HepG2 (cell line): ENCODE measurements around the gene PIGO. TPM values are rescaled to one million over a fixed set of nuclear protein-coding genes. Genes with fewer than 3 reads are reported as not detected.

ENCODE experiments used
- ARNT2 ChIP-seq: sonication (generic); formaldehyde crosslinking; IDR thresholded peaks from 2 replicates; pipeline ENCODE4 v1.8.0; 2022; ENCODE audit warnings: mild to moderate bottlenecking, low read depth, missing genetic modification reagents, moderate library complexity
- CBX2 ChIP-seq, 2 experiments: fragments of 200-600 bp in 1 of 2; sonication (generic); formaldehyde crosslinking in 1 of 2; IDR thresholded peaks; 2 replicates each; pipeline versions ENCODE4 v1.7.0 to v1.8.1; 2018 to 2022; ENCODE audit warnings: low read depth in 2 of 2, low read length in 1 of 2, mild to moderate bottlenecking in 1 of 2, missing genetic modification reagents in 1 of 2
- DNMT3B ChIP-seq: conservative IDR thresholded peaks from 2 replicates; pipeline ENCODE4 v1.6.1; 2016; ENCODE audit warnings: missing biosample characterization, control low read depth
- FLYWCH1 ChIP-seq: sonication (generic); formaldehyde crosslinking; IDR thresholded peaks from 2 replicates; pipeline ENCODE4 v1.8.1; 2023; ENCODE audit warnings: mild to moderate bottlenecking, missing genetic modification reagents
- HES4 ChIP-seq: sonication (generic); formaldehyde crosslinking; IDR thresholded peaks from 2 replicates; pipeline ENCODE4 v1.9.0; 2021; ENCODE audit warnings: mild to moderate bottlenecking, missing genetic modification reagents, borderline replicate concordance
- HOXA7 ChIP-seq: sonication (generic); formaldehyde crosslinking; IDR thresholded peaks from 2 replicates; pipeline ENCODE4 v1.8.1; 2022; ENCODE audit warnings: mild to moderate bottlenecking, missing genetic modification reagents, moderate library complexity
- IKZF4 ChIP-seq: sonication (generic); formaldehyde crosslinking; IDR thresholded peaks from 2 replicates; pipeline ENCODE4 v1.5.1; 2020; ENCODE audit warnings: borderline replicate concordance, mild to moderate bottlenecking, low read depth, missing genetic modification reagents; ENCODE audit errors: not compliant biosample characterization
- MEF2D ChIP-seq: sonication (generic); formaldehyde crosslinking; IDR thresholded peaks from 2 replicates; pipeline ENCODE4 v1.5.1; 2020; ENCODE audit warnings: mild to moderate bottlenecking, missing genetic modification reagents
- NCOR1 ChIP-seq: fragments of 200-600 bp; sonication (generic); IDR thresholded peaks from 2 replicates; pipeline ENCODE4 v1.7.0; 2017; ENCODE audit warnings: antibody characterized with exemption, low read length, borderline replicate concordance
- NFE2L1 ChIP-seq: sonication (generic); formaldehyde crosslinking; IDR thresholded peaks from 2 replicates; pipeline ENCODE4 v1.4.0; 2020; ENCODE audit warnings: missing genetic modification reagents, mild to moderate bottlenecking, borderline replicate concordance
- PAX8 ChIP-seq: sonication (generic); formaldehyde crosslinking; IDR thresholded peaks from 2 replicates; pipeline ENCODE4 v1.8.0; 2022; ENCODE audit warnings: mild to moderate bottlenecking, missing genetic modification reagents, borderline replicate concordance
- SIN3B ChIP-seq: fragments of 150-350 bp; IDR thresholded peaks from 2 replicates; pipeline ENCODE4 v1.6.1; 2014; ENCODE audit warnings: low read length
- TSC22D2 ChIP-seq: sonication (generic); formaldehyde crosslinking; IDR thresholded peaks from 2 replicates; pipeline ENCODE4 v1.5.1; 2020; ENCODE audit warnings: missing genetic modification reagents, mild to moderate bottlenecking, borderline replicate concordance
- ZBTB1 ChIP-seq: sonication (generic); formaldehyde crosslinking; IDR thresholded peaks from 2 replicates; pipeline ENCODE4 v1.4.0; 2020; ENCODE audit warnings: missing genetic modification reagents, borderline replicate concordance
- ZNF224 ChIP-seq: sonication (generic); formaldehyde crosslinking; IDR thresholded peaks from 2 replicates; pipeline ENCODE4 v1.5.0; 2020; ENCODE audit warnings: mild to moderate bottlenecking, missing genetic modification reagents
- ZNF335 ChIP-seq: sonication (generic); formaldehyde crosslinking; IDR thresholded peaks from 2 replicates; pipeline ENCODE4 v1.4.0; 2020; ENCODE audit warnings: missing genetic modification reagents
- ZNF337 ChIP-seq: sonication (generic); formaldehyde crosslinking; IDR thresholded peaks from 2 replicates; pipeline ENCODE4 v1.5.1; 2020; ENCODE audit warnings: missing genetic modification reagents, low read depth, mild to moderate bottlenecking, borderline replicate concordance
- ZSCAN22 ChIP-seq: sonication (generic); formaldehyde crosslinking; IDR thresholded peaks from 2 replicates; pipeline ENCODE4 v1.4.0; 2020; ENCODE audit warnings: mild to moderate bottlenecking, missing genetic modification reagents
- polyA plus RNA-seq, 8 experiments: library from polyadenylated mRNA; depleted of rRNA in 3 of 8; stranded (reverse) in 7 of 8; unstranded in 1 of 8; fragments of >200 nt; fragmentation: Illumina TruSeq in 4 of 8; extraction: Trizol in 4 of 8; gene quantifications; 2 replicates each; pipeline versions ENCODE4 v1.2.1 to v1.2.3, GENCODE V29; 2011 to 2016; ENCODE audit warnings: low read depth in 4 of 8, missing spikeins in 1 of 8, mixed read lengths in 1 of 8; ENCODE audit not compliant: insufficient read depth in 1 of 8
- total RNA-seq, 5 experiments: library from RNA; depleted of rRNA; stranded (reverse); fragments of >200 nt; fragmentation: Illumina TruSeq; extraction: Trizol; gene quantifications; 2 replicates each; pipeline ENCODE4 v1.2.3, GENCODE V29; 2016; ENCODE audit warnings: low read depth in 1 of 5
- TF ChIP-seq, protein P1 (sequence below): sonication (generic); formaldehyde crosslinking; IDR thresholded peaks from 2 replicates; pipeline ENCODE4 v1.8.1; 2022; ENCODE audit warnings: mild to moderate bottlenecking, missing genetic modification reagents
- TF ChIP-seq, protein P2 (sequence below), 2 experiments: sonication (generic) in 1 of 2; formaldehyde crosslinking in 1 of 2; IDR thresholded peaks; 2 replicates each; pipeline versions ENCODE4 v1.4.0 to v1.6.1; 2016 to 2020; ENCODE audit warnings: borderline replicate concordance in 1 of 2, low read depth in 1 of 2, mild to moderate bottlenecking in 1 of 2, missing genetic modification reagents in 1 of 2

Gene PIGO
- total and polyA plus RNA-seq, 2 of the 13 experiments (the other 11 are each of a cell fraction or from before 2014, with no cell fraction given): 20.5 to 26.2 TPM

DNA sequence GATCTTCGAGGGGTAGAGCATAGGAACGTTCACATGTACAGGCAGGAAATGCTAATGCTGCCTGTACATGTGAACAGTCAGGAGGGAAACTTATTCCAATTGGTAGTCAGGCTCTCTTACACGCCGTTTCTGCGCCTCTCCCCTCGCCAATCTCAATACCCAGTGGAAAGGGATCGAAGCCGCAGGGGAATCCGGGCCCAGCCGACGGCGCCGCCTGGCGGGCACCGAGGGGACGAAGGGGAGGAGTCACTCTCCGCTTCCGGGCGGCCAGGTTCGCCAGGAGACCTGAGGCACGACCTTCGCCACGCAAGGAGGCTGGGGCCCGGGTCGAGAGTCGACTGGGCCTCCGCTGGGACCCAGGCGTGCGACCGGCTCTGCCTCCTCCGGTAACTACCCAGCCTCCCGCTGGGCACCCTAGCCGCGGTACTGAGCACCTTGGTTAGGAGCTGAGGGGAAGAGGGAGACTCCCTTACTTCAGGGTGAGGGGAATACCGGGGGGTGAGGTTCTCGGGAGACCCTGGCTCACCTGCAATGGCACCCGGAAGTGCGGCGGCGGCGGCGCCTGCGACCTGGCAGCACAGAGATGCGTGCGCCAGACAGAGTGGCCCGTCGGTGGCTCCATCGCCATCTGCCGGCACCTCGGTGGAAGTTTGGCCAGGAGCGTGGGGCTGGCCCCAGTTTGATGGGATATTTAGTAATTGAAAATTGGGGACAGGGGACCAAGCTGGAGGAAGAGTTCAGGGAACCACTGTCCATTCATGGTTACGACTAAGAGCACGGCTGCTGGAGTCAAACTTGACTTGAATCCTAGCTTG lies at the start of gene PIGO (continued):
- peak; percentile 97 for TF ChIP-seq PAX8 (CRISPR knock-in tag)
- TF ChIP-seq ZNF335: peak; percentile 85; the same call in 1 of the 2 replicates
- TF ChIP-seq, protein P1, sequence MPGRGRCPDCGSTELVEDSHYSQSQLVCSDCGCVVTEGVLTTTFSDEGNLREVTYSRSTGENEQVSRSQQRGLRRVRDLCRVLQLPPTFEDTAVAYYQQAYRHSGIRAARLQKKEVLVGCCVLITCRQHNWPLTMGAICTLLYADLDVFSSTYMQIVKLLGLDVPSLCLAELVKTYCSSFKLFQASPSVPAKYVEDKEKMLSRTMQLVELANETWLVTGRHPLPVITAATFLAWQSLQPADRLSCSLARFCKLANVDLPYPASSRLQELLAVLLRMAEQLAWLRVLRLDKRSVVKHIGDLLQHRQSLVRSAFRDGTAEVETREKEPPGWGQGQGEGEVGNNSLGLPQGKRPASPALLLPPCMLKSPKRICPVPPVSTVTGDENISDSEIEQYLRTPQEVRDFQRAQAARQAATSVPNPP (CRISPR knock-in tag): peak; percentile 60; the same call in 1 of the 2 replicates
- TF ChIP-seq ZNF224 (CRISPR knock-in tag): peak; percentile 83; the same call in 1 of the 2 replicates
- TF ChIP-seq TSC22D2 (CRISPR knock-in tag): no peak
- TF ChIP-seq NFE2L1 (CRISPR knock-in tag): peak; percentile 26; the same call in 1 of the 2 replicates
- peak; percentile 56; the same call in 1 of the 2 replicates for TF ChIP-seq ZSCAN22 (CRISPR knock-in tag)
- peak; percentile 91; the same call in 1 of the 2 replicates for TF ChIP-seq ARNT2 (CRISPR knock-in tag)
- no peak for TF ChIP-seq HOXA7 (CRISPR knock-in tag)
- no peak for TF ChIP-seq ZBTB1
- peak; percentile 59; the same call in 1 of the 2 replicates for TF ChIP-seq HES4
- peak; percentile 89; the same call in 1 of the 2 replicates for TF ChIP-seq ZNF337 (CRISPR knock-in tag)
- no peak for TF ChIP-seq CBX2 (IDR thresholded peaks at IDR 0.05; ENCODE audit: low read depth, low read length)
- no peak for TF ChIP-seq CBX2 (CRISPR knock-in tag; IDR thresholded peaks at IDR 0.05; ENCODE audit: low read depth)
- TF ChIP-seq, protein P2, sequence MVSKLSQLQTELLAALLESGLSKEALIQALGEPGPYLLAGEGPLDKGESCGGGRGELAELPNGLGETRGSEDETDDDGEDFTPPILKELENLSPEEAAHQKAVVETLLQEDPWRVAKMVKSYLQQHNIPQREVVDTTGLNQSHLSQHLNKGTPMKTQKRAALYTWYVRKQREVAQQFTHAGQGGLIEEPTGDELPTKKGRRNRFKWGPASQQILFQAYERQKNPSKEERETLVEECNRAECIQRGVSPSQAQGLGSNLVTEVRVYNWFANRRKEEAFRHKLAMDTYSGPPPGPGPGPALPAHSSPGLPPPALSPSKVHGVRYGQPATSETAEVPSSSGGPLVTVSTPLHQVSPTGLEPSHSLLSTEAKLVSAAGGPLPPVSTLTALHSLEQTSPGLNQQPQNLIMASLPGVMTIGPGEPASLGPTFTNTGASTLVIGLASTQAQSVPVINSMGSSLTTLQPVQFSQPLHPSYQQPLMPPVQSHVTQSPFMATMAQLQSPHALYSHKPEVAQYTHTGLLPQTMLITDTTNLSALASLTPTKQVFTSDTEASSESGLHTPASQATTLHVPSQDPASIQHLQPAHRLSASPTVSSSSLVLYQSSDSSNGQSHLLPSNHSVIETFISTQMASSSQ (IDR thresholded peaks at IDR 0.05; ENCODE audit: low read depth): no peak
- TF ChIP-seq, protein P2 (CRISPR knock-in tag; IDR thresholded peaks at IDR 0.05; ENCODE audit: borderline replicate concordance): peak; percentile 82
- TF ChIP-seq SIN3B: no peak
- peak; percentile 58; the same call in 1 of the 2 replicates for TF ChIP-seq NCOR1
- no peak for TF ChIP-seq DNMT3B
- no peak for TF ChIP-seq FLYWCH1 (CRISPR knock-in tag)
- TF ChIP-seq IKZF4 (CRISPR knock-in tag): no peak
- TF ChIP-seq MEF2D (CRISPR knock-in tag): no peak
